Mesothelial cell of epicardium (in vitro differentiated cells): ENCODE data around the gene TRIM8. TPM values are rescaled to one million over a fixed set of nuclear protein-coding genes. Genes with fewer than 3 reads are reported as not detected.
A peak's percentile ranks its signal among the peaks of the same experiment; 100 is the strongest.

Source experiments
- DNase-seq, 2 experiments: peaks; one replicate each; pipeline ENCODE4 v3.0.0; 2021; ENCODE audit warnings: low spot score in 2 of 2; ENCODE audit not compliant: unreplicated experiment in 2 of 2
- H3K27ac Mint-ChIP-seq: 2 replicates; pipeline ENCODE4 v1.8.0; 2021; ENCODE audit warnings: mixed read lengths
- H3K27me3 Mint-ChIP-seq: 2 replicates; pipeline ENCODE4 v1.8.0; 2021; ENCODE audit warnings: low read depth, mixed read lengths
- H3K36me3 Mint-ChIP-seq: 2 replicates; pipeline ENCODE4 v1.8.0; 2021; ENCODE audit warnings: mixed read lengths
- H3K4me1 Mint-ChIP-seq: 2 replicates; pipeline ENCODE4 v1.8.0; 2021; ENCODE audit warnings: mixed read lengths
- H3K4me3 Mint-ChIP-seq: 2 replicates; pipeline ENCODE4 v1.8.0; 2021; ENCODE audit warnings: mild to moderate bottlenecking, moderate library complexity, mixed read lengths
- H3K9me3 Mint-ChIP-seq: 2 replicates; pipeline ENCODE4 v1.8.0; 2021; ENCODE audit warnings: mixed read lengths
- CTCF ChIP-seq: fragments of 200-600 bp; sonication (generic); IDR thresholded peaks from one replicate; pipeline ENCODE4 v1.5.0; 2021; ENCODE audit warnings: antibody characterized with exemption; ENCODE audit not compliant: unreplicated experiment
- total RNA-seq: library from RNA; stranded (reverse); gene quantifications from 3 replicates; pipeline ENCODE4 v1.2.1, GENCODE V29; 2021

The TRIM8 gene
- total RNA-seq, 1 donor from 2014 or later, result 79.2 TPM

GRCh38 chr10:102643336-102644065, 778 bp upstream of the TRIM8 start:
- no peaks in the 10 kb centered on the region for H3K27me3 Mint-ChIP-seq
- peaks cover 46% of the 10 kb centered on the region for H3K4me1 Mint-ChIP-seq
- peak overlapping the region; percentile 91 for H3K4me3 Mint-ChIP-seq
- H3K9me3 Mint-ChIP-seq, result no peaks in the 10 kb centered on the region
- no peaks in the 10 kb centered on the region for H3K36me3 Mint-ChIP-seq
- TF ChIP-seq CTCF, result no peak
- H3K27ac Mint-ChIP-seq, result peak overlapping the region; percentile 98
- peak in 1 of 2 experiments; percentile 71 for DNase-seq

GRCh38 chr10:102644646-102645387, 538 bp downstream of the TRIM8 start:
- Mint-ChIP-seq H3K4me3 (peak overlapping the region; percentile 97), H3K4me1 (peaks cover 52% of the 10 kb centered on the region), H3K36me3 (no peaks in the 10 kb centered on the region), H3K27me3 (no peaks in the 10 kb centered on the region), H3K27ac (peak overlapping the region; percentile 98), H3K9me3 (no peaks in the 10 kb centered on the region)
- peak; percentile 71 to 80 for DNase-seq
- peak; percentile 40 for TF ChIP-seq CTCF

- Mint-ChIP-seq H3K4me3 (peak overlapping the region; percentile 97), H3K27ac (peak overlapping the region; percentile 98), H3K9me3 (no peaks in the 10 kb centered on the region), H3K4me1 (peaks cover 56% of the 10 kb centered on the region), H3K36me3 (no peaks in the 10 kb centered on the region), H3K27me3 (no peaks in the 10 kb centered on the region)
- DNase-seq, result no peak
- no peak for TF ChIP-seq CTCF
Measured at GRCh38 chr10:102645388-102645740, 1.1 kb downstream of the TRIM8 start.

GRCh38 chr10:102645741-102646609, 1.7 kb downstream of the TRIM8 start:
- no peaks in the 10 kb centered on the region for H3K27me3 Mint-ChIP-seq
- TF ChIP-seq CTCF, result no peak
- no peaks in the 10 kb centered on the region for H3K9me3 Mint-ChIP-seq
- peak in 1 of 2 experiments; percentile 58 for DNase-seq
- no peaks in the 10 kb centered on the region for H3K36me3 Mint-ChIP-seq
- peaks cover 62% of the 10 kb centered on the region for H3K4me1 Mint-ChIP-seq
- H3K27ac Mint-ChIP-seq, result peak overlapping the region; percentile 98
- H3K4me3 Mint-ChIP-seq, result peak overlapping the region; percentile 97

- H3K27ac Mint-ChIP-seq, result peak overlapping the region; percentile 98
- H3K36me3 Mint-ChIP-seq, result no peaks in the 10 kb centered on the region
- H3K27me3 Mint-ChIP-seq, result no peaks in the 10 kb centered on the region
- no peak for DNase-seq
- H3K9me3 Mint-ChIP-seq, result no peaks in the 10 kb centered on the region
- peak overlapping the region; percentile 97 for H3K4me3 Mint-ChIP-seq
- peaks cover 57% of the 10 kb centered on the region for H3K4me1 Mint-ChIP-seq
- no peak for TF ChIP-seq CTCF
Measured at GRCh38 chr10:102646610-102647442, 2.5 kb downstream of the TRIM8 start.
